Activated naive CD8-positive, alpha-beta T cell (primary cell): ENCODE measurements around the gene C17orf113.
"Not testable (repeated sequence)": the region's sequence is repeated elsewhere in the genome, so short reads cannot be mapped to it uniquely, and the experiment has no call there.

ENCODE experiments used
- H3K27ac Mint-ChIP-seq: one replicate; pipeline ENCODE4 v1.8.0; 2021; ENCODE audit warnings: mixed read lengths
- H3K27me3 Mint-ChIP-seq: one replicate; pipeline ENCODE4 v1.8.0; 2021; ENCODE audit warnings: mixed read lengths
- H3K36me3 Mint-ChIP-seq: one replicate; pipeline ENCODE4 v1.8.0; 2021; ENCODE audit warnings: mixed read lengths
- H3K4me1 Mint-ChIP-seq: one replicate; pipeline ENCODE4 v1.8.0; 2021; ENCODE audit warnings: low read depth, mixed read lengths
- H3K4me3 Mint-ChIP-seq: one replicate; pipeline ENCODE4 v1.8.0; 2021; ENCODE audit warnings: mild to moderate bottlenecking, mixed read lengths
- H3K9me3 Mint-ChIP-seq: one replicate; pipeline ENCODE4 v1.8.0; 2021; ENCODE audit warnings: low read depth, mixed read lengths

C17orf113 gene

DNA sequence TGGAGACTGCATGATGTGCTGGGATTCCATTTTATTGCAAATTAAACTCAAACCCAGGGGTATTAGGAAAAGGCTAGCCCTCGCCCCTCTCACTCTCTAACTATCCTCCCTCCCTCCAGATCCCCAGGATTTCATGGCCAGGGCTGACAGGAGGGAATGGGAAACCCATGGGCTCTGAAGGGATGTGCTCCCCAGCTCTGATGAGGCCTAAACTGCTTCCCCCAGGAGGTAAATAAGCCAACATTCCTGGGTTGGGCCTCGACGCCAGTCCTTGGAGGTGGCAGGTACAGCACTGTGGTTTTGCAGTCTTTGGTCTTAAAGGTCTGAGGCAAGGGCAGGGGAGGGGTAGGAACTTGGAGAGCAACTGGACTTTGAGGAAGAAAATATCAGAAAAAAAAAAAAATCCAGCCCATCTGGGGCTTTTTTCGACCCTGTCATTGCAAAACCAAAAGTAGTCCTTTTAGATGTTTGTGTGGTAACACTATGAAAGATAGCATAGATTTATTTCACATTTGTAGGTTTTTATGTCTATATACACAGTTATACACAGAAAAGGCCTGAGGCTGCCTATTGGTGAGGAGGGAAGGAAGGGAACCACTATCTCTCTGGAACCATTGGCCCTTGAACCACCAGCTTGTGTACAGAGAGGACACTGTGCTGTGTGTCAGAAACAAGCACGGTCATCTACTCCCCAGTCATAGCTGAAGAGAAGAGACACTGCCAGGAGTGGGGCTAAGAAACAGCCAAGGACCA lies 12.0 kb downstream of the C17orf113 start:
- Mint-ChIP-seq H3K27ac (no peak overlapping the region), H3K9me3 (no peaks in the 10 kb centered on the region), H3K4me3 (no peak overlapping the region), H3K4me1 (no peaks in the 10 kb centered on the region), H3K36me3 (no peaks in the 10 kb centered on the region), H3K27me3 (peaks cover 2% of the 10 kb centered on the region)

DNA sequence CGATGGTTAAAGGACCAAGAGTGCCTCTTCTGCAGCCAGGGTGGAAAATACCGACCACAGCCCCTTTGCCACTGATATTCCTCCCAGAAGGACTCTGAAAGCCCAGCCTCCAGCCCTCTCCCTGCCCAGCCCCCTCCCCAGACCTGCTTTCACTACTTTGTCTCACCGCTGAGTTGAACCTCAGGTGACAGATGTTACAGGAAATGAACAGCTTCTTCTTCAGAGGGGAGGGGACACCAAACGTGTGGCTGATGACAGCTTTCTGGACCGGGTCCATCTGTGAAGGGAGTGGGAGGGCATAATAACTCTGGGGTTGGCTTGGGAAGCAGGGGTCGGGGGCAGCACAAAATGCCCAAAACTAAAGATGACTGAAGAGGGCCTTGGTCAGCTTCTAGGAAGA lies 16.3 kb downstream of the C17orf113 start:
- Mint-ChIP-seq H3K27ac (no peak overlapping the region), H3K36me3 (no peaks in the 10 kb centered on the region), H3K4me3 (no peak overlapping the region), H3K4me1 (no peaks in the 10 kb centered on the region), H3K27me3 (peaks cover 2% of the 10 kb centered on the region), H3K9me3 (no peaks in the 10 kb centered on the region)

DNA sequence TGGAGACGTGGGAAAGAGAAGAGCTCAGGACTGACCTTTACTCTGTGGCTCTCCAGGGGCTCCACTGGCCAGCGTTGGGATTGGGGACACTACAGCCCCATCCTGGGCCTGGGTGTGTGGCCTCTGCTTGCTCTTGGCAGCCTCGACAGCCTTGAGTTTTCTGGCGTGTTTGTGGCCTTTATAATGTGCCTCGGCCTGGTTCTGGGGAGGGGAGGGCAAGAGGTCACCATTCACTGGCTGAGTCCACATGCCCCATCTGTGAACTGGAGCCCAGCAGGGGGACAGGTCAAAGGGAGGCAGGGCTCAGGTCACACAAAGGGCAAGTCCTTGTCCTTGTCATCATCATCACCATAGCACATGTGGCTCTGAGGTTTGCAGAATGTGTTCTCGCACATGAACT lies 18.8 kb downstream of the C17orf113 start:
- no peaks in the 10 kb centered on the region for H3K4me1 Mint-ChIP-seq
- no peak overlapping the region for H3K27ac Mint-ChIP-seq
- no peaks in the 10 kb centered on the region for H3K9me3 Mint-ChIP-seq
- H3K4me3 Mint-ChIP-seq: no peak overlapping the region
- no peaks in the 10 kb centered on the region for H3K27me3 Mint-ChIP-seq
- H3K36me3 Mint-ChIP-seq: no peaks in the 10 kb centered on the region

DNA sequence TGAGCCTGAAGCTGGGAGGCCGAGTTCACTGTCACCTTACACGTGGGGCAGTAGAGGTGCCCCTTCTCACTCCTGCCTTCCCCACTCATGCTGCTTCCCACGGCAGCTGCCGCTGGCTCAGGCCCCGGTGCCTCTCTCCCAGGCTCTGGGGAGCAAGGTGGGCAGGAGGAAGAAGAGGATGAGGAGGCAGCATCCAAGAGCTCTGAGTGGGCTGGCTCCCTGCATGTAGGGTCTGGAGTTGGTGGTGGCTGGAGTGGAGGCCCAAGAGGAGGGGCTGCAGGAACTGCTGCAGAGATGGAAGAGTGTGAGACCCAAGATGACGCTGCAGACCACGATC lies 21.6 kb downstream of the C17orf113 start:
- no peaks in the 10 kb centered on the region for H3K36me3 Mint-ChIP-seq
- no peak overlapping the region for H3K27ac Mint-ChIP-seq
- H3K4me3 Mint-ChIP-seq: no peak overlapping the region
- peaks cover 6% of the 10 kb centered on the region for H3K4me1 Mint-ChIP-seq
- no peaks in the 10 kb centered on the region for H3K27me3 Mint-ChIP-seq
- no peaks in the 10 kb centered on the region for H3K9me3 Mint-ChIP-seq

DNA sequence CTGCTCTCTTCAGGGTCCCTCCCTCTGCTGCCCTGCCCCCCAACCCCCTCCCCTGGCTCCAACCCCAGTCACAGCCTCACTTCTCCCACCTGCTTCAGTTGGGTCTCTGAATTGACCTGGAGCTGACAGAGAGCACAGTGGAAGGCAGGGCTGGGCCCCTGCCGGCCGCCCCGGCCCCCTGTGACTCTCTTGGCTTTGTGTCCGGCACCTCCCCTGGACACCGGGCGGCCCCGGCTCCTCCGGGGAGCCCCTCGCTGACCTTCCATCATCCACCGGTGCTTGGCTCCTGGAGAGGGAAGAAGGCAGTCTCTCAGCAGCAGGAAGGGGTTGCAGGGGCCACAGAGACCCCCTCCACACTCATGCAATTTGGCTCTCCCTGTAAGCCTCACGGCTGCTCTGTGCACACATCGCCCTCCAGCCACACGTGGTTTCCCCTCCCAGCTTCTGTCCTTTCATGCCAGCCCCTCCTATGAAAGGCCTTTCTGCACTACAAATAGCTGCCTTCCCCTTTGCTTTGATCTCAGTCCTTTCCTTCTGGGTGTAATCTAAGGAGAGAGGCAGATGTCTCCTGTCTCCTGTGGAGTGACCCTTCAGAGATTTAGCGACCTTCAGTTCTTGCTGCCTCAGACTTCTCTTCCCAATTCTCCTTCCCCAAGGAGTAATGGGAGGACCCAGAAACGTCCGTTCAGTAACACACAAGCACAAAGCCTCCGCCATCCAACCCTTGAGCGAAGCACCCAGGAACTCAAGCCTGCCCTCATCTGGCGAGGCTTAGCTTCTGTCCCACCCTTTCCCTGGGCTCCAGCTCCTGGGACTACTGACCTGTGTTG lies 22.2 kb downstream of the C17orf113 start:
- H3K36me3 Mint-ChIP-seq: no peaks in the 10 kb centered on the region
- no peaks in the 10 kb centered on the region for H3K9me3 Mint-ChIP-seq
- no peak overlapping the region for H3K4me3 Mint-ChIP-seq
- peaks cover 6% of the 10 kb centered on the region for H3K4me1 Mint-ChIP-seq
- no peak overlapping the region for H3K27ac Mint-ChIP-seq
- no peaks in the 10 kb centered on the region for H3K27me3 Mint-ChIP-seq

DNA sequence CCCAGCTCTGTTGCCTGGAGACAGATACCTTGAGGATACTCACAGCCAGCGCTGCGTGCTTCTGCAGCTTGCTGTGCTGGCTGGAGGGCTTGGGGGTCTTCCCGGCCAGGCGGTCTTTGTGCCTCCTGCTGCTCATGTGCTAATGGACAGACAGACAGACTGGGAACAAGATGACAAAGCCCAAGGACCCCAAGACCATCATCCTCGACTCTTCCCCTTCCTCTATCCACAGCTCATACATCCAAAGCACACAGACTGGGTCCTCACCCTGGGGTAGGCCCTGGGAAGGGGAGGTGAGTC lies 22.9 kb downstream of the C17orf113 start:
- Mint-ChIP-seq H3K27ac (no peak overlapping the region), H3K36me3 (no peaks in the 10 kb centered on the region), H3K9me3 (no peaks in the 10 kb centered on the region), H3K4me1 (peaks cover 6% of the 10 kb centered on the region), H3K27me3 (no peaks in the 10 kb centered on the region), H3K4me3 (no peak overlapping the region)

DNA sequence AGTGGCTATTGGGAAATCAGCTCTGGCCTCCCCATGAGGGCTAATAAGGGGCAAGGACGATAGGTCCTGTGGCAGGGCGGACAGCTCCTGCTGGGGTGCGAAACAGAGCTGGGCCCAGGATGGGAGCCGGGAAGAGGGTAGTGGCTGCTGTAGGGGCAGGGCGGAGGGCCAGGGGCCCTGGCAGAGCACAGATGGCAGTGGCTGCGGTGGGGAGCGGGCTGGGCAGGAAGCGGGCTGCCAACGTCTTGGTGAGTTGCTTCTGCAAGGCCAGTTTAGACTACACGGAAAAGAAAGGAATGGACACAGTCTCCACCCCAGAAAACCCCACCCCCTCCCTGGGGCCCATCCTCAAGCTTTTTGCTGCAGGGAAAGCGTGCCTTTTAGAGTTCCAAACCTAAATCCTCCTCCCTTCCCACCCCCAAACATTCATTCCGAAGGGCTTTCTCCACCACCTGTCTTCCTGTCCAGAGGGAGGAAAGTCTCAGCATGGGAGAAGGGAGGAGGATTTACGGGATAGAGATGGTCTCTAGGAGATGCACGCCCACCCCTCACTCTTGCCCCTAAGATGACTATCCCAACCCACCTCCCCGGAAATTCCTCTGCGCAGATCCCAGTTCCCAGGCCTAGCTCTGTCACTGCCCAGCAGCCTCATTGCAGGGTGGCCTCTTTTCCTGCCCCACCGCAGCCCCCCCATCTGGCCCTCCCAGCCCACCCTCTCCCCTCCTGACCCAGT lies 23.4 kb downstream of the C17orf113 start:
- no peak overlapping the region for H3K4me3 Mint-ChIP-seq
- H3K27me3 Mint-ChIP-seq: no peaks in the 10 kb centered on the region

DNA sequence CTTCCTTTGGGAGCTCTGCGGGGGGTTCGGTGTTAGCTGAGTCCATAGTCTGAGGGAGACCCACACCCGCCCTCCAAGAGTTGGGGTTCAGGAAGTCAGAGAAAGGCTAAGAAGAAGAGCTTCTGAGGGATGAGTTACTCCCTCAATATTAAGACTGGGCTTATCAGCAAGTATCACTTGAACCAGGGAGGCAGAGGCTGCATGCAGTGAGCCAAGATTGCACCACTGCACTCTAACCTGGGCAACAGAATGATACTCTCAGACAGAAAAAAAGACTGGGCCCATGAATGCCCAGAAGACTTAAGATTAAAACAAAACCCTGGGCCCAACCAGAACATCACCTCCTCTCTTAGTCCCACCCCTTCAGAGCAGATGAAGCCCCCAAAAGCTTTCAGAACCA lies 24.5 kb downstream of the C17orf113 start:
- Mint-ChIP-seq H3K27ac (no peak overlapping the region), H3K4me3 (no peak overlapping the region), H3K9me3 (no peaks in the 10 kb centered on the region), H3K27me3 (no peaks in the 10 kb centered on the region), H3K36me3 (peaks cover 2% of the 10 kb centered on the region), H3K4me1 (peaks cover 16% of the 10 kb centered on the region)

More for the DNA sequence above, 23.4 kb downstream of the C17orf113 start:
- Mint-ChIP-seq H3K36me3 (peaks cover 2% of the 10 kb centered on the region), H3K4me1 (peaks cover 9% of the 10 kb centered on the region), H3K27ac (no peak overlapping the region), H3K9me3 (no peaks in the 10 kb centered on the region)

DNA sequence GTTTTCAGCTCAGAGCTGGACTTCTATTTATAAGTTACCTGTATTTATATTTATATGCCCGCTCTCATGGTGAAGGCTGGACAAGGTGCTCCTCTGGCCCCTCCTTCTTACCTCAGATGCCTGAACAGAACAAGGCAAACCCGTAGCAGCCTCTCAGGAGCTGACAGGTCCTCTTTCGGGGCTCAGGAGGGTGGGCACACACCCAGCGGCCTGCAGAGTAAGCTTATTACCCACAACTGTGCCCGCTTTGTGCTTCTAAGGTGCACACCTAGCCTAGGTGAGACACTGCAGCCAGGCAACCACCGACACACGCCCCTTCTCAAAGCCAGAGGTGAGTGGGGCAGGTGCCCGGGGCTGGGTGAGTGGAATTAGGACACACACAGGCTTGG lies 25.2 kb downstream of the C17orf113 start:
- H3K36me3 Mint-ChIP-seq: peaks cover 2% of the 10 kb centered on the region

DNA sequence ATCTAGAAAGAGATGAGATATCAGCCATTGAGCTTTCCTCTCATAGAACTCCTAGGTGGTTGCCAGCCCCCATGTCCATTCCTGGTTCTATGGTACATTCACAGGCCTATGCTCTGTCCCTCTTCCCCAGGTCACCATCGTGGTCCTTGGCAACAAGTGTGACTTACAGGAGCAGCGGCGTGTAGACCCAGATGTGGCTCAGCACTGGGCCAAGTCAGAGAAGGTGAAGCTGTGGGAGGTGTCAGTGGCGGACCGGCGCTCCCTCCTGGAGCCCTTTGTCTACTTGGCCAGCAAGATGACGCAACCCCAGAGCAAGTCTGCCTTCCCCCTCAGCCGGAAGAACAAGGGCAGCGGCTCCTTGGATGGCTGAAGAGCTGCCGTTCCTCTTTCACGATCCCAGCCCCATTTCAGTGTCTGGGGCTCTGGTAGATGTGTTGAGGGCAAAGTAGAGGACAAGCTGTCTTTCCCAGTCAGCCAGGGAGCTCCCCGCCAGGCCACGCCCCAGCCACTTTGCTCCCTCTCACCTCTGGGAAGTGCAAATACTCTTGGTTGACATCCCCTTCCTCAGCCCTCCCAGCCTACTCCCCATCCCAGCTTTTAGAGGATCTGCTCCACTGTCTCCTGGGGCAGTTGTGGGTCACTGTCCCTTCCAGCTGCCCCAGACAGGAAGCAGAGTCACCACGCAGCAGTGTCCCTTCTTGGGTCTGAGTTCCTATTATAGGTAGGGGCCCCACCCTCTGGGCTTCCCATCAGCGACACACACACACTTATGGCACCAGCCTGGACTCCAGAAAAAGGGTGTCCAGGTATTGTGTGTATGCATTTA lies 26.7 kb downstream of the C17orf113 start:
- peaks cover 31% of the 10 kb centered on the region for H3K4me1 Mint-ChIP-seq

More for the DNA sequence above, 25.2 kb downstream of the C17orf113 start:
- Mint-ChIP-seq H3K4me1 (peaks cover 24% of the 10 kb centered on the region), H3K27me3 (no peaks in the 10 kb centered on the region), H3K4me3 (no peak overlapping the region), H3K9me3 (no peaks in the 10 kb centered on the region), H3K27ac (no peak overlapping the region)

DNA sequence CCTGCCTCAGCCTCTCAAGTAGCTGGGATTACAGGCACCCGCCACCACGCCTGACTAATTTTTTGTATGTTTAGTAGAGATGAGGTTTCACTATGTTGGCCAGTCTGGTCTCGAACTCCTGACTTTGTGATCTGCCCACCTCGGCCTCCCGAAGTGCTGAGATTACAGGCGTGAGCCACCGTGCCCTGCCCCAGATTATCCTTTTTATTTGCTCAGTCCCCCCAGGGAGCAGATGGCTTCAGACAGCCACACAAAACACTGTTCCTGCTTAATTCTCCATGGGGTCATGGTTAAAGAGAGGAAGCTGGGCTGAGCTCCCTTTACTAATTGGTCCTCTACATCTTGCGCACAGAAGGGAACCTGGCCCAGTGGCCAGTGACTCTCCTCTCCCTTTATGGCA lies 29.6 kb downstream of the C17orf113 start:
- H3K4me1 Mint-ChIP-seq: peaks cover 45% of the 10 kb centered on the region
- H3K27me3 Mint-ChIP-seq, H3K9me3 Mint-ChIP-seq, H3K36me3 Mint-ChIP-seq: not testable (repeated sequence)
- H3K27ac Mint-ChIP-seq: peak overlapping the region; percentile 83
- peak overlapping the region; percentile 96 for H3K4me3 Mint-ChIP-seq

More for the DNA sequence above, 26.7 kb downstream of the C17orf113 start:
- Mint-ChIP-seq H3K4me3 (no peak overlapping the region), H3K9me3 (no peaks in the 10 kb centered on the region), H3K36me3 (peaks cover 2% of the 10 kb centered on the region), H3K27me3 (no peaks in the 10 kb centered on the region), H3K27ac (no peak overlapping the region)

DNA sequence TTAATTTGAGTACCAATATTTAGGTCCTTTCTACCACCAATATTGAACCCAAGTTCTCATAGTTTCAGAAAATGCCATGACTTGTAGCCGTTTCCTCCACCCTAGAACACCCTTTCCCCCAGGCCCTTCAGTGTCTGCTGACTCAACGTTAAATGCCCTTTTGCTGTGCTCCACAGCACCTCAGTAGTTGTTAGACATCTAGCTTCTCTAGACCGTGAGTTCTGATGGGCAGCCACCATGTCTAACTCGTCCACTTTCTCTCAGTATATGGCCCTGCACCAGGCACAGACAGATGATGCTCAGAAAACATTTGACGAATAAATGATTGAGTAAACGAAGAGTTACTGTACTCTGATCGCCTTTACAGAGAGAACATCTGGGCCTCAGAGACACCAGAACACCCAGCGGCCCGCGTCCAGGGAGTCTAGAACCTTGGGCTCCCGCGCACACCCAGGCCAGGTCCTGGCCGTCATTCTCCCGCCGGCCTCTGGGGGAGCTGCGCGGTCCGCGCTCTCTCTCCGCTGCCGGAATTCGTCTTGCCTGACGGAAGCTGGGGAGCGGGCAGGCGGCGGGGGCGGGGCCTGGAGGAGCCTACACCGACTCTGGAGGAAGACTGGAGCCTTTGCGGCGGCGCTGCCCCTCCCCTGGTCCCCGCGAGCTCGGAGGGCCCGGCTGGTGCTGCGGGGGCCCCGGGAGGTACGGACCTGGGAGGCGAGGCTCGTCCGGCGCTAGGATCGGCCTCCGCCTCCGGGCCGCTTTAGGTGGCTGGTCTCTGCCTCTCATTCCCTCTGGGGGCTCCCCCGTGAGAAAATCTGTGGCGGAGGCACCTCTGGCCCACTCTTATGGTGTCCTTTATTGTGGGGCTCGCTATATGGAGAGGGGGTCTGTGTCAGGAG lies 30.6 kb downstream of the C17orf113 start, which contains the start of gene NKIRAS2:
Gene NKIRAS2, plus strand, starts transcription at position 582 of the 896 bp plus-strand sequence. CDS start 1,488 bp downstream, outside the sequence.
- Mint-ChIP-seq H3K4me1 (peaks cover 49% of the 10 kb centered on the region), H3K27ac (peak within 1 kb of the TSS; percentile 91), H3K4me3 (peak within 1 kb of the TSS; percentile 96), H3K27me3 (no peaks in the 10 kb centered on the region), H3K36me3 (peaks cover 2% of the 10 kb centered on the region), H3K9me3 (no peaks in the 10 kb centered on the region)

DNA sequence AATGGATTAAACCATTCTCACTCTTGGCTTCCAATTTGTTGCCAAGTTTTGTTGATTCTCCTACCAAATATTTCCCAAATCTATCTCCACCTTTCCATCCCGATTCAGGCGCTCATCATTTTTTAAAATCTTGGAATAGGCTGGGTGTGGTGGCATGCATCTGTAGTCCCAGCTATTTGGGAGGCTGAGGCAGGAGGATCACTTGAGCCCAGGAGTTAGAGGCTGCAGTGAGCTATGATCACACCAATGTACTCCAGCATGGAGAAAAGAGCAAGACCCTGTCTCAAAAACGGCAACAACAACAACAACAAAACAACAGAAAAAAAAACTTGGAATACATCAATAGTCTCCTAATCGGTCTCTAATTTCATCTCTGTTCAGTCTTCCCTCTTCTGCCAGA lies 31.4 kb downstream of the C17orf113 start:
- H3K4me1 Mint-ChIP-seq: peaks cover 48% of the 10 kb centered on the region
- H3K36me3 Mint-ChIP-seq: peaks cover 2% of the 10 kb centered on the region
- peak overlapping the region; percentile 69 for H3K27ac Mint-ChIP-seq

DNA sequence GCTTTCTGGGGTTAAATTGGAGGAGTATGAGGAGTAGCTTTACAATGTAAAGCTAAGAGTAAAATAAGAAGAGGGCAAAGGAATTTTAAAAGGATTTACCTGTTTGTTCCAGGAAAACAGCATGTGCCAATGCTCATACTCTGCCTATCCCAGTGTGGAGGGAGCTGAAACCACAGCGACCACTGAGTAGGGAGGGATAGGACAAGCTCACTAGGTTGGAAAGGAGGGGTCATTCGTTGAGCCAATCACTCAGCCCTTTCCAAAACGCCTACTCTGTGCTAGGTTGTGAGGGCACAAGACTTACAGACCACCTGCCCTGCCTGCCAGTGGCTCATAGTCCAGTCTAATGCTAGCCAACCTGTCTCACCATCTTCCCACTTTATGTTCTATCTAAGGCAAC lies 32.1 kb downstream of the C17orf113 start:
- peaks cover 2% of the 10 kb centered on the region for H3K36me3 Mint-ChIP-seq
- no peaks in the 10 kb centered on the region for H3K27me3 Mint-ChIP-seq
- peak overlapping the region; percentile 93 for H3K27ac Mint-ChIP-seq
- H3K4me1 Mint-ChIP-seq: peaks cover 52% of the 10 kb centered on the region
- no peaks in the 10 kb centered on the region for H3K9me3 Mint-ChIP-seq
- H3K4me3 Mint-ChIP-seq: peak overlapping the region; percentile 99

More for the DNA sequence above, 31.4 kb downstream of the C17orf113 start:
- Mint-ChIP-seq H3K27me3 (no peaks in the 10 kb centered on the region), H3K4me3 (peak overlapping the region; percentile 43), H3K9me3 (no peaks in the 10 kb centered on the region)
